ENCODE data around the gene SMIM41.
A peak's percentile ranks its signal among the peaks of the same experiment; 100 is the strongest.

Gene SMIM41

DNA sequence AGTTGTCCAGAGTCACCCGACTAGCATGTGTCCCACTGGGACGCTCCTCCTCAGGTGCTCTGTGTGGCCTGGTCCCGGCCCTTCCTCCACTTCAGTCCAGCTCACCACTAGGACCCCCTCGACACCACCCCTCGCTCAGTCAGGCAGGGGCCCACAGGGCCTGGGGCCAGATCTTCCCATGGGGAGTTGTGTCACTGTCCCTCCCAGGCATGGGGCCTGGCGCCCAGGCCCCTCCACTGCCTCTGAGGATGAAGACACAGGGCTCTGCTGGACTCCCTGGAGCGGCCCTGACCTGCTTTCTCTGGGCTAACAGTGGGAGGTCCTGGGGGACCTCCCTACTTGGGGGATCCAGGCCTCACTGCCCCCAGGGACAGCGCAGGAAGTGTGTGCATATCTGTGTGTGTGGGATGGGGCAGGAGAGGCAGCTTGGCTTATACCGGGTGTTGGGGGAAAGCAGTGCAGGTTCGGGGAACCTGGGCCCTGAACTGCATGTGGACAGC lies 68.5 kb downstream of the SMIM41 start:
- no peak for DNase-seq (ENCODE audit: low read depth, low spot score)
- TF ChIP-seq, protein P1, sequence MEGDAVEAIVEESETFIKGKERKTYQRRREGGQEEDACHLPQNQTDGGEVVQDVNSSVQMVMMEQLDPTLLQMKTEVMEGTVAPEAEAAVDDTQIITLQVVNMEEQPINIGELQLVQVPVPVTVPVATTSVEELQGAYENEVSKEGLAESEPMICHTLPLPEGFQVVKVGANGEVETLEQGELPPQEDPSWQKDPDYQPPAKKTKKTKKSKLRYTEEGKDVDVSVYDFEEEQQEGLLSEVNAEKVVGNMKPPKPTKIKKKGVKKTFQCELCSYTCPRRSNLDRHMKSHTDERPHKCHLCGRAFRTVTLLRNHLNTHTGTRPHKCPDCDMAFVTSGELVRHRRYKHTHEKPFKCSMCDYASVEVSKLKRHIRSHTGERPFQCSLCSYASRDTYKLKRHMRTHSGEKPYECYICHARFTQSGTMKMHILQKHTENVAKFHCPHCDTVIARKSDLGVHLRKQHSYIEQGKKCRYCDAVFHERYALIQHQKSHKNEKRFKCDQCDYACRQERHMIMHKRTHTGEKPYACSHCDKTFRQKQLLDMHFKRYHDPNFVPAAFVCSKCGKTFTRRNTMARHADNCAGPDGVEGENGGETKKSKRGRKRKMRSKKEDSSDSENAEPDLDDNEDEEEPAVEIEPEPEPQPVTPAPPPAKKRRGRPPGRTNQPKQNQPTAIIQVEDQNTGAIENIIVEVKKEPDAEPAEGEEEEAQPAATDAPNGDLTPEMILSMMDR (IDR thresholded peaks at IDR 0.05; ENCODE audit: low read depth, low read length), result no peak
- in situ Hi-C loops (cut with HindIII; ENCODE audit: low sequenced_read_pairs), result no loop called here
- H3K4me3 ChIP-seq (ENCODE audit: low read depth, low read length), result no peak overlapping the region

DNA sequence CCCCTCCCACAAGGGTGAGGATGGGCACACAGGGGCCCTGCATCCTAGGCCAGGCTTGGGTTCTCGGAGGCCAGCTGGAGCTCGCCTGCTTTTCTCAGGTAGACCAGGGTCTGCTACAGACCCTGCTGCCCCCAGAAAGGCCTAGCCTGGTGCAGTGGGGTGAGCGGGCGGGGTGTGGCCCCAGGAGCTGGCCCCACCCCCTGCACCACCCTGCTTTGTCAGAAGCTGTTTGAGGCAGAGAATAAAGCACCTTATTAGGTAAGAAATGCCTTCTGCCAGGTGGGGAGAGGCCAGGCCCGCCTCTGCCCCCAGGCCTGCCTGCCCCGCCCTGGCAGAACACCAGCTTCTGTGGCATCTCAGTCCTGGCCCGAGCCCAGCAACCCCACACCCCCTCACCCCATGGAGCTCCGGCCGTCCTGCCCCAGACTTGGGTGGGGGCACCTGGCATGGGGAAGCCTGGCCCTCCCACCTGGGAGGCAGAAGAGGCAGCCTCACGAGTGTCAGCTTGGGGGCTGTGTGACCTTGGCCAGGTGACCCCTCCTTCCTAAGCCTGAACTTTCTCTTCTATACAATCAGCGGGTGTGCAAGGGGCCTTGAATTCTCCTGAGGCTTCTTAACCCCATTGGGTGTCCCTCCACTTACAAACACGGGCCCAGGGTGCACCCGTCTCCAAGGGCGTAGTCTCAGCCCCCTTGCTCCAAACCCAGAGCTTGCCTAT lies 69.1 kb downstream of the SMIM41 start:
- in situ Hi-C loops (cut with HindIII; ENCODE audit: low sequenced_read_pairs), result no loop called here
- no peak for DNase-seq (ENCODE audit: low read depth, low spot score)

DNA sequence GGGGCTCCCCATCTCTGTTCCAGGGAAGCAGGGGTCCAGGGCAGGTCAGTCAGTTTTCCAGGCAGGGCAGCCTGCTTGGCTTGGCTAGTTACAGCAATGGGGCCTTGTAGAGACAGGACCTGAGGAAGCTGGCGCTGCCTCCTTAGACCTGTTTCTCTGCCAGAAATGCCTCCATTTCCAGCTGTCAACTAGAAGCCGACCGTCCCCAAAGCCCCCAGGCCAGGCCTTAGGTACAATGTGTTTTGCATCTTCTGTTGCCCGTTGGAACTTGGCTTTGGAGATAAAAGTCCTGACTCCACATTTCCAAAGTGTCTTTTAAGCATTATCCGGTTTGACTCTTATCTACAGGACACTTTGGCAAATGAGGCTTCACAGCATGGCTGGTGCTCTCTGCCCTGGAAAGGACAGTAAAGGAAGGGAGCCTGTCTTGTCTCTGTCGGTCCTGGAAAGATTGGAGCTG lies 69.7 kb downstream of the SMIM41 start:
- TF ChIP-seq, protein P1 (IDR thresholded peaks at IDR 0.05; ENCODE audit: low read depth, low read length), result no peak
- in situ Hi-C loops (cut with HindIII; ENCODE audit: low sequenced_read_pairs), result no loop called here
- no peak overlapping the region for H3K4me3 ChIP-seq (ENCODE audit: low read depth, low read length)
- DNase-seq (ENCODE audit: low read depth, low spot score), result peak; percentile 20

More for the DNA sequence above, 69.1 kb downstream of the SMIM41 start:
- TF ChIP-seq, protein P1 (IDR thresholded peaks at IDR 0.05; ENCODE audit: low read depth, low read length), result no peak
- H3K4me3 ChIP-seq (ENCODE audit: low read depth, low read length), result no peak overlapping the region

DNA sequence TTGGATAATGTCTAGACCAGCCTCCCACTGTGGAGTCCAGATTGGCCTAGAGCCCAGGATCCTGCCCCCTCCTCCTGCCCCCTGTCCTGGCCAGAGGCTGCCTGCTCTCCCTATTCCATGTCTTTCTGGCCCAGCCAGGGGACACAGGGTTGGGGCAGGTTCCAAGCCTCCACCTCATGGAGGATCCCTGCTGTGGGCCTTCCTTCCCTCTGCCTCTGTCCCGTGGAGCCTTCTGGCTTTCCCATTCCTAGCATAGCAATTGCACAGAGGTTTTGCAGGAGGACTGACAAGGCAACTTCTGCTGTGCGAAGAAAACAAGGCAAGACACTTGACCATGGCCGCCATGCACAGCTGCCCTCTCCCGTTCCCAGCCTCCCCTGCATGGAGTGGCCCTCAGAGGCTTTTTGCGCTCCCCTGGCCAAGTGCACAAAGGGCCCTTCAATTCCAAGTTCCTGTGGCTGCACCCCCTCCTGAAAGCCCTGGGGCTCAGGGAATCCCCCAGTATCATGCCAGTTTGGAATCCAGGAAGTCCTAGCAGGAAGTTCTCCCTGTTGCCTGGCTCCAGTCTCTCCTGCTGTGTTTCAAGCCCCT lies 70.2 kb downstream of the SMIM41 start:
- in situ Hi-C loops (cut with HindIII; ENCODE audit: low sequenced_read_pairs), result no loop called here
- DNase-seq (ENCODE audit: low read depth, low spot score), result peak; percentile 50
- H3K4me3 ChIP-seq (ENCODE audit: low read depth, low read length), result no peak overlapping the region
- TF ChIP-seq, protein P1 (IDR thresholded peaks at IDR 0.05; ENCODE audit: low read depth, low read length), result no peak

DNA sequence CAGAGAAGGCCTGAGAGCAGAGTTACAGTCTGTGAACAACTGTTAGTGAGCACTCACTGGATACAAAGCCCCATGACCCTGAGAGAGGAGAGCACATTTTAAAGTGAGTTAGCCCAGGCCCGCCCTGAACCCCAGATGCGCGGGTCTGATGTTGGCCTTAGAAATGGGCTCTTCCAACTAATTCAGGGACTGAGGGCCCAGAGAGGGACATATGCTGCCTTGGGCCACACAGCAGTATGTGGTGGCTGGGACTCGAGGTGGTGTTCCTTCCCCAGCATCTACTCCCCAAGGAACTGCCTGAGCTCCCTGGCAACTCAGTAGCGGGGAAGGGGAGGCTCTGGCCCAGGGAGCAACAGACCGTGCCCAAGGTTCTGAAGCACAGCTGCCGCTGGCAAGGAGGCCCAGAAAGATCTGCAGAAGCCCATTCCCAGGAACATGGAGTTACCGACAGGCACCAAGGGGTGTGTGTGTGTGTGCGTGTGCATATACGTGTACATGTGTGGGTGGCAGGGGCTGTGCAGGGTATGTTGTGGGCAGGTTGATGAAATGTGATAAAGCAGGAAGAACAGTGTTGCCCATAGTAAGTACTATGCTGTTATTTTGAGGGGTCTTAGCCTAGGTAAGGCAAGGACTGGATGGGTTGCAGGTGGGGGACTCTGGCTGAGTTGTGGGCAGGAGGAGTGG lies 71.8 kb downstream of the SMIM41 start:
- H3K4me3 ChIP-seq (ENCODE audit: low read depth, low read length), result no peak overlapping the region
- in situ Hi-C loops (cut with HindIII; ENCODE audit: low sequenced_read_pairs), result no loop called here
- DNase-seq (ENCODE audit: low read depth, low spot score), result no peak
- TF ChIP-seq, protein P1 (IDR thresholded peaks at IDR 0.05; ENCODE audit: low read depth, low read length), result no peak

Data from astrocyte of the spinal cord (primary cell).